Measurements from ENCODE around the gene IQCM. TPM values are rescaled to one million over a fixed set of nuclear protein-coding genes. Genes with fewer than 3 reads are reported as not detected.
"Not testable (repeated sequence)": the region's sequence is repeated elsewhere in the genome, so short reads cannot be mapped to it uniquely, and the experiment has no call there.

The IQCM gene
- total RNA-seq, 6 experiments from 2014 or later = 0.10 TPM; not detected in 5

DNA sequence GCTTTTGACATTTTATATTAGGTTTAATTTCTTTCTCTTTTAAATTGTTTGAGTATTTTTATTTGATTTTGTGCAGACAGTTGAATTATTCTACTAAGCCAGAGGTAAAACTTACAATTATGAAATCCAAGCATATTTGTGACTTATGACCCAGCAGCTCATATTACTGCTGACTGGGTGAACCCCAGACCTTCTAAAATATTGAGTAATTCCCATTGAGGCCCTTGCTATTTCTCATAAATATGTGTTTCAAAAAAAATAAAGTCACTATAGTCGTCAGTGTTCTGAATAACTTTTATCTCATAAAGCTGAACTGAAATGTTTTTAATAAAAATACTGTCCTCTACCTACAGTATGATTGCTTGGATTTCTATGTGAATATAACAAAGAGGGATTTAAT, 303.1 kb downstream of the IQCM start:
- TF ChIP-seq, protein P1, sequence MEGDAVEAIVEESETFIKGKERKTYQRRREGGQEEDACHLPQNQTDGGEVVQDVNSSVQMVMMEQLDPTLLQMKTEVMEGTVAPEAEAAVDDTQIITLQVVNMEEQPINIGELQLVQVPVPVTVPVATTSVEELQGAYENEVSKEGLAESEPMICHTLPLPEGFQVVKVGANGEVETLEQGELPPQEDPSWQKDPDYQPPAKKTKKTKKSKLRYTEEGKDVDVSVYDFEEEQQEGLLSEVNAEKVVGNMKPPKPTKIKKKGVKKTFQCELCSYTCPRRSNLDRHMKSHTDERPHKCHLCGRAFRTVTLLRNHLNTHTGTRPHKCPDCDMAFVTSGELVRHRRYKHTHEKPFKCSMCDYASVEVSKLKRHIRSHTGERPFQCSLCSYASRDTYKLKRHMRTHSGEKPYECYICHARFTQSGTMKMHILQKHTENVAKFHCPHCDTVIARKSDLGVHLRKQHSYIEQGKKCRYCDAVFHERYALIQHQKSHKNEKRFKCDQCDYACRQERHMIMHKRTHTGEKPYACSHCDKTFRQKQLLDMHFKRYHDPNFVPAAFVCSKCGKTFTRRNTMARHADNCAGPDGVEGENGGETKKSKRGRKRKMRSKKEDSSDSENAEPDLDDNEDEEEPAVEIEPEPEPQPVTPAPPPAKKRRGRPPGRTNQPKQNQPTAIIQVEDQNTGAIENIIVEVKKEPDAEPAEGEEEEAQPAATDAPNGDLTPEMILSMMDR (IDR thresholded peaks at IDR 0.05) = no peak
- Mint-ChIP-seq H3K27ac (no peak overlapping the region), H3K4me3 (no peak overlapping the region), H3K9me3 (peaks cover 2% of the 10 kb centered on the region; the same call in 1 of the 2 replicates), H3K36me3 (ENCODE audit: low read depth) (peaks cover 1% of the 10 kb centered on the region; the same call in 1 of the 2 replicates), H3K27me3 (ENCODE audit: insufficient read depth) (no peaks in the 10 kb centered on the region), H3K4me1 (ENCODE audit: low read depth) (no peaks in the 10 kb centered on the region)
- no peak for DNase-seq

DNA sequence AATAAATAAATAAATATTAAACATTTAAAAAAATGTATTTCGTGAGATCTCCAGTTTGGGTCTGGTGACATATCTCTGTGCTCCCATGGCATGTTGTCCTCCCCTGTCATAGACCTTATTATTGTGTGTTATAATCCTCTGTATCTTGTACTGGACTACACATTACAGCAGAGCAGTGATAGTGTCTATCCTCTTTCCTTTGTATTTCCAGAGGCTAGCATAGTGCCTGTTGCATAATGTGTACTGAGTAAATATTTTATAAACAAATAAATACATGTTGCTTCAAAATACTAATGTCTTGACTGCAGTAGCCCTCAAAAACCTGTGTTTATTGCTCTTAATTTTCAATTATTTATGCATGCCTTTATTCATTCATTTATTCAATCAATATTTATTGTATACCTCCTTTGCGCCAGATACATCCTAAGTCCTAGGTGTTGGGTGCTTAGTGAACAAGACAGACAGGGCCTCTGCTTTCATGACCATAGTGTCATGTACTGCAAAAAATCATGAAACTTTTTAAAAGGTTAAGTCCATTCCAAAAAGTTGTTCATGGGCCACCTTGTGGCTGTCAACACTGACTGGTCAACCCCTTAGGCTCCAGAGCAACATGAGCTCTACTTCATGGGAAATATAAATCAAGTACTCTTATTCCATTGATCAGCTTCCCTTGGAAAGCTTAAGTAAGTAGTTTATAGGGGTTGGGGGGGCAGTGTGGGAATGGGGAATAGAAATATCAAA, 303.9 kb downstream of the IQCM start:
- H3K4me1 Mint-ChIP-seq (ENCODE audit: low read depth) = no peaks in the 10 kb centered on the region
- H3K4me3 Mint-ChIP-seq = no peak overlapping the region
- no peaks in the 10 kb centered on the region for H3K27me3 Mint-ChIP-seq (ENCODE audit: insufficient read depth)
- H3K9me3 Mint-ChIP-seq = peaks cover 7% of the 10 kb centered on the region; the same call in 1 of the 2 replicates
- H3K36me3 Mint-ChIP-seq (ENCODE audit: low read depth) = peaks cover 6% of the 10 kb centered on the region; the same call in 1 of the 2 replicates
- TF ChIP-seq, protein P1 (IDR thresholded peaks at IDR 0.05) = no peak
- H3K27ac Mint-ChIP-seq = no peak overlapping the region
- DNase-seq = no peak

DNA sequence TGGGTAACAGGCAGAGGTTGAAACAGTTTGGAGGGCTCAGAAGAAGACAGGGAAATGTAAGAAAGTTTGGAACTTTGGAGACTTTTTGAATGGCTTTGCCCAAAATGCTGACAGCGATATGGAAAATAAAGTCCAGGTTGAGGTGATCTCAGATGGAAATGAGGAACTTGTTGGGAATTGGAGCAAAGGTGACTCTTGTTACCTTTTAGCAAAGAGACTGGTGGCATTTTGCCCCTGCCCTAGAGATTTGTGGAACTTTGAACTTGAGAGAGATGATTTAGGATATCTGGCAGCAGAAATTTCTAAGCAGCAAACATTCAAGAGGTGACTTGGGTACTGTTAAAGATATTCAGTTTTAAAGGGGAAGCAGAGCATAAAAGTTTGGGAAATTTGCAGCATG, 308.3 kb downstream of the IQCM start:
- not testable (repeated sequence) for H3K9me3 Mint-ChIP-seq; H3K4me3 Mint-ChIP-seq; H3K27me3 Mint-ChIP-seq (ENCODE audit: insufficient read depth); H3K27ac Mint-ChIP-seq; H3K36me3 Mint-ChIP-seq (ENCODE audit: low read depth); H3K4me1 Mint-ChIP-seq (ENCODE audit: low read depth); DNase-seq

DNA sequence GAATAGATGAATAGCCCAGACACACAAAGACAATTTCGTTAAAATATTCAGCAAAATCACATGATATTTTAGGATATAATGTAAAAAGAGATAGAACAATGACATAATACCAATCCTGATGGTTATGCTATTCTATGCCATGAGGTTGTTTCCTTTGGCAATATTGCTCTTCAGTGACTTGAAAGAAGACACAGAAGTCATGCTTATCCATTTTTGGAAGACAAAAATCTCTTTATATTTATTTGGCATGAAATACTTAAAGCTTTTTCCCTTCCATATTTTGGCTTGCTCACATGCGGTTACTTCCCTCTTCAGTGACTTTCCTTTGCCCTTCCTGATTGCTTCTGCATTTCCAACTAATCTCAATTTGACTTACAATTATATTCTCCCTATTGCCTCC, 314.8 kb downstream of the IQCM start:
- H3K4me1 Mint-ChIP-seq (ENCODE audit: low read depth) = no peaks in the 10 kb centered on the region
- TF ChIP-seq, protein P1 (IDR thresholded peaks at IDR 0.05) = no peak
- no peaks in the 10 kb centered on the region for H3K27me3 Mint-ChIP-seq (ENCODE audit: insufficient read depth)
- H3K4me3 Mint-ChIP-seq = no peak overlapping the region
- peaks cover 12% of the 10 kb centered on the region; the same call in 1 of the 2 replicates for H3K9me3 Mint-ChIP-seq
- no peak overlapping the region for H3K27ac Mint-ChIP-seq
- H3K36me3 Mint-ChIP-seq (ENCODE audit: low read depth) = no peaks in the 10 kb centered on the region
- no peak for DNase-seq

DNA sequence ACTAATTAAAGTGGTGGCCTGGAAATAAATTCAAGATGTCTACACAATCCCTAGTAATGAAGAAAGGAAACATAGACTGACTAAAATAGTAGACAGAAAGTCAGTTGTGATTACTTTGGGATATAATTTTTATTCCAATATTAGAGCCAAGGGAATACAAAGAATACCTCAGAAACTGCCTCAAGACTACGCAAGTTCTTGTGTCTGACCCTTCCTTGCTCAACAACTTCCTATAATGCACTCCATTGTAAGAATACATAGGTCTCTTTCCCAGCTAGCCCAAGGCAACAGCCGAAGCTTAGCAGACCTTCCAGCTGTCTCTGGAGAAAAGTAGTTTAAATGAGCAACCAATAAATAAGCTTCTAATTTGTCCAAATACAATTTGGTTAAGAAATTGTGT, 315.9 kb downstream of the IQCM start:
- Mint-ChIP-seq H3K36me3 (ENCODE audit: low read depth) (no peaks in the 10 kb centered on the region), H3K4me1 (ENCODE audit: low read depth) (no peaks in the 10 kb centered on the region), H3K27ac (no peak overlapping the region), H3K4me3 (no peak overlapping the region), H3K27me3 (ENCODE audit: insufficient read depth) (no peaks in the 10 kb centered on the region), H3K9me3 (peaks cover 12% of the 10 kb centered on the region; the same call in 1 of the 2 replicates)
- TF ChIP-seq, protein P1 (IDR thresholded peaks at IDR 0.05) = no peak
- DNase-seq = no peak

DNA sequence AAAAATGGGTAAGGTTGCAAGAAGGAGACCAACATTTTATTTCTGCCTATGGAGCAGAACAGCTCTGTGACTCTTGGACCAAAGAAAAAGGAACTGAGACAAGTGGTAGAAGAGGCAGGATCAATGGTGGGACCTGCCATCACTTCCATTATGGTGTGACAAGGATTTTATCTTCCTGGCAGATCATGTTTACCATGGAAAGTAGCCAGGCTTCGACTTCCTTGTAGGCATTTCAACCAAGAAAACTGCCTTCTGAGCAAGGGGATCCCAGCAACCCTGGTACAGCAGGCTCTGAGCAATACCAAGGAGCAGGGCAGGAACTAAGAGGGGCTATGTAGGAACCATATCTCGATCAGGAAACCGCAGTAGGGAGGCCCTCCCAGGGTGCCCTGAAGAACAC, 317.4 kb downstream of the IQCM start:
- no peak overlapping the region for H3K4me3 Mint-ChIP-seq
- H3K4me1 Mint-ChIP-seq (ENCODE audit: low read depth) = no peaks in the 10 kb centered on the region
- TF ChIP-seq, protein P1 (IDR thresholded peaks at IDR 0.05) = no peak
- peaks cover 12% of the 10 kb centered on the region; the same call in 1 of the 2 replicates for H3K9me3 Mint-ChIP-seq
- H3K27ac Mint-ChIP-seq = no peak overlapping the region
- no peak for DNase-seq
- no peaks in the 10 kb centered on the region for H3K36me3 Mint-ChIP-seq (ENCODE audit: low read depth)
- no peaks in the 10 kb centered on the region for H3K27me3 Mint-ChIP-seq (ENCODE audit: insufficient read depth)
